ENCODE measurements around the gene CEACAM16.

The CEACAM16 gene

GRCh38 chr19:44723299-44723951 lies 24.5 kb downstream of the CEACAM16 start:
- Histone ChIP-seq H3K36me3 (ENCODE audit: insufficient read depth, low read length) (no peaks in the 10 kb centered on the region), H3K27ac (no peak overlapping the region), H3K4me3 (no peak overlapping the region), H3K9me3 (ENCODE audit: low read depth, low read length) (no peaks in the 10 kb centered on the region), H3K9ac (ENCODE audit: insufficient read length) (no peak overlapping the region)
- DNase-seq (ENCODE audit: low read depth, low spot score) = no peak
- no peak for TF ChIP-seq POLR2AphosphoS5 (IDR thresholded peaks at IDR 0.05; ENCODE audit: borderline replicate concordance, low read depth, low read length)
- no peak for TF ChIP-seq FOXP2 (optimal IDR thresholded peaks at IDR 0.05; ENCODE audit: control extremely low read depth, extremely low read length, insufficient read depth)
- no peak for TF ChIP-seq EZH2 (IDR thresholded peaks at IDR 0.05)

- TF ChIP-seq POLR2AphosphoS5 (IDR thresholded peaks at IDR 0.05; ENCODE audit: borderline replicate concordance, low read depth, low read length) (no peak), EZH2 (IDR thresholded peaks at IDR 0.05) (no peak), FOXP2 (optimal IDR thresholded peaks at IDR 0.05; ENCODE audit: control extremely low read depth, extremely low read length, insufficient read depth) (no peak)
- Histone ChIP-seq H3K36me3 (ENCODE audit: insufficient read depth, low read length) (no peaks in the 10 kb centered on the region), H3K9ac (ENCODE audit: insufficient read length) (no peak overlapping the region), H3K9me3 (ENCODE audit: low read depth, low read length) (no peaks in the 10 kb centered on the region), H3K4me3 (no peak overlapping the region), H3K27ac (no peak overlapping the region)
- no peak for DNase-seq (ENCODE audit: low read depth, low spot score)
Measured at GRCh38 chr19:44723952-44724319, 25.0 kb downstream of the CEACAM16 start.

- Histone ChIP-seq H3K36me3 (ENCODE audit: insufficient read depth, low read length) (no peaks in the 10 kb centered on the region), H3K4me3 (no peak overlapping the region), H3K27ac (no peak overlapping the region), H3K9me3 (ENCODE audit: low read depth, low read length) (no peaks in the 10 kb centered on the region), H3K9ac (ENCODE audit: insufficient read length) (no peak overlapping the region)
- TF ChIP-seq FOXP2 (optimal IDR thresholded peaks at IDR 0.05; ENCODE audit: control extremely low read depth, extremely low read length, insufficient read depth) = no peak
- TF ChIP-seq EZH2 (IDR thresholded peaks at IDR 0.05) = no peak
- no peak for TF ChIP-seq POLR2AphosphoS5 (IDR thresholded peaks at IDR 0.05; ENCODE audit: borderline replicate concordance, low read depth, low read length)
- DNase-seq (ENCODE audit: low read depth, low spot score) = no peak
Measured at GRCh38 chr19:44725251-44725650, 26.3 kb downstream of the CEACAM16 start.

- H3K36me3 ChIP-seq (ENCODE audit: insufficient read depth, low read length) = no peaks in the 10 kb centered on the region
- no peak for DNase-seq (ENCODE audit: low read depth, low spot score)
- TF ChIP-seq EZH2 (IDR thresholded peaks at IDR 0.05) (no peak), POLR2AphosphoS5 (IDR thresholded peaks at IDR 0.05; ENCODE audit: borderline replicate concordance, low read depth, low read length) (no peak), FOXP2 (optimal IDR thresholded peaks at IDR 0.05; ENCODE audit: control extremely low read depth, extremely low read length, insufficient read depth) (no peak)
- H3K9ac ChIP-seq (ENCODE audit: insufficient read length) = no peak overlapping the region
- no peak overlapping the region for H3K4me3 ChIP-seq
- H3K9me3 ChIP-seq (ENCODE audit: low read depth, low read length) = no peaks in the 10 kb centered on the region
- no peak overlapping the region for H3K27ac ChIP-seq
Measured at GRCh38 chr19:44725684-44726083, 26.7 kb downstream of the CEACAM16 start.

- TF ChIP-seq POLR2AphosphoS5 (IDR thresholded peaks at IDR 0.05; ENCODE audit: borderline replicate concordance, low read depth, low read length) = no peak
- no peak for TF ChIP-seq FOXP2 (optimal IDR thresholded peaks at IDR 0.05; ENCODE audit: control extremely low read depth, extremely low read length, insufficient read depth)
- no peak for TF ChIP-seq EZH2 (IDR thresholded peaks at IDR 0.05)
Measured at GRCh38 chr19:44726465-44726864, 27.5 kb downstream of the CEACAM16 start.

GRCh38 chr19:44728178-44728577 lies 29.2 kb downstream of the CEACAM16 start:
- DNase-seq (ENCODE audit: low read depth, low spot score) = no peak
- Histone ChIP-seq H3K4me3 (no peak overlapping the region), H3K36me3 (ENCODE audit: insufficient read depth, low read length) (no peaks in the 10 kb centered on the region), H3K9me3 (ENCODE audit: low read depth, low read length) (no peaks in the 10 kb centered on the region), H3K9ac (ENCODE audit: insufficient read length) (no peak overlapping the region), H3K27ac (no peak overlapping the region)
- TF ChIP-seq FOXP2 (optimal IDR thresholded peaks at IDR 0.05; ENCODE audit: control extremely low read depth, extremely low read length, insufficient read depth) = no peak

More at GRCh38 chr19:44726465-44726864, 27.5 kb downstream of the CEACAM16 start:
- no peaks in the 10 kb centered on the region for H3K36me3 ChIP-seq (ENCODE audit: insufficient read depth, low read length)
- no peak overlapping the region for H3K4me3 ChIP-seq
- DNase-seq (ENCODE audit: low read depth, low spot score) = no peak
- H3K9ac ChIP-seq (ENCODE audit: insufficient read length) = no peak overlapping the region
- H3K27ac ChIP-seq = no peak overlapping the region
- H3K9me3 ChIP-seq (ENCODE audit: low read depth, low read length) = no peaks in the 10 kb centered on the region

- TF ChIP-seq POLR2AphosphoS5 (IDR thresholded peaks at IDR 0.05; ENCODE audit: borderline replicate concordance, low read depth, low read length) (no peak), FOXP2 (optimal IDR thresholded peaks at IDR 0.05; ENCODE audit: control extremely low read depth, extremely low read length, insufficient read depth) (no peak), EZH2 (IDR thresholded peaks at IDR 0.05) (no peak)
Measured at GRCh38 chr19:44729516-44730033, 30.6 kb downstream of the CEACAM16 start.

GRCh38 chr19:44731081-44731480 lies 32.1 kb downstream of the CEACAM16 start:
- no peak overlapping the region for H3K27ac ChIP-seq
- H3K9ac ChIP-seq (ENCODE audit: insufficient read length) = no peak overlapping the region
- H3K4me3 ChIP-seq = no peak overlapping the region
- no peak for DNase-seq (ENCODE audit: low read depth, low spot score)
- no peaks in the 10 kb centered on the region for H3K36me3 ChIP-seq (ENCODE audit: insufficient read depth, low read length)
- TF ChIP-seq POLR2AphosphoS5 (IDR thresholded peaks at IDR 0.05; ENCODE audit: borderline replicate concordance, low read depth, low read length) = no peak
- TF ChIP-seq FOXP2 (optimal IDR thresholded peaks at IDR 0.05; ENCODE audit: control extremely low read depth, extremely low read length, insufficient read depth) = no peak
- TF ChIP-seq EZH2 (IDR thresholded peaks at IDR 0.05) = no peak
- H3K9me3 ChIP-seq (ENCODE audit: low read depth, low read length) = no peaks in the 10 kb centered on the region

More at GRCh38 chr19:44729516-44730033, 30.6 kb downstream of the CEACAM16 start:
- H3K4me3 ChIP-seq = no peak overlapping the region
- H3K27ac ChIP-seq = no peak overlapping the region
- DNase-seq (ENCODE audit: low read depth, low spot score) = no peak
- no peak overlapping the region for H3K9ac ChIP-seq (ENCODE audit: insufficient read length)
- no peaks in the 10 kb centered on the region for H3K36me3 ChIP-seq (ENCODE audit: insufficient read depth, low read length)
- no peaks in the 10 kb centered on the region for H3K9me3 ChIP-seq (ENCODE audit: low read depth, low read length)

- no peak overlapping the region for H3K9ac ChIP-seq (ENCODE audit: insufficient read length)
- H3K36me3 ChIP-seq (ENCODE audit: insufficient read depth, low read length) = no peaks in the 10 kb centered on the region
- H3K4me3 ChIP-seq = no peak overlapping the region
- no peaks in the 10 kb centered on the region for H3K9me3 ChIP-seq (ENCODE audit: low read depth, low read length)
- no peak for DNase-seq (ENCODE audit: low read depth, low spot score)
- TF ChIP-seq EZH2 (IDR thresholded peaks at IDR 0.05) = no peak
- no peak for TF ChIP-seq FOXP2 (optimal IDR thresholded peaks at IDR 0.05; ENCODE audit: control extremely low read depth, extremely low read length, insufficient read depth)
- no peak overlapping the region for H3K27ac ChIP-seq
Measured at GRCh38 chr19:44731622-44732021, 32.7 kb downstream of the CEACAM16 start.

Data from SK-N-MC (cell line).